Fibroblast of mammary gland (primary cell): ENCODE measurements around the gene BIRC6.

Experiments
- DNase-seq: peaks from one replicate; pipeline ENCODE4 v3.0.0-alpha.2; 2010; ENCODE audit warnings: low read depth
- H3K4me3 ChIP-seq: 2 replicates; pipeline ENCODE4 v1.5.1; 2011; ENCODE audit warnings: low read depth, mild to moderate bottlenecking, low read length, moderate library complexity; ENCODE audit not compliant: control insufficient read depth
- CTCF ChIP-seq: conservative IDR thresholded peaks from 2 replicates; pipeline ENCODE4 v1.5.1; 2011; ENCODE audit warnings: low read depth, low read length, inconsistent platforms; ENCODE audit not compliant: control insufficient read depth, insufficient read depth

Gene BIRC6

GRCh38 chr2:32668254-32668653 is 311.4 kb downstream of the BIRC6 start:
- DNase-seq, result no peak
- H3K4me3 ChIP-seq, result no peak overlapping the region
- no peak for TF ChIP-seq CTCF
